GM10847 (cell line): ENCODE results near the gene ZNF316.

Experiments
- POLR2A ChIP-seq: IDR thresholded peaks from 2 replicates; pipeline ENCODE4 v1.6.1; 2011; ENCODE audit not compliant: insufficient read length; ENCODE audit errors: extremely low read depth

The ZNF316 gene

DNA sequence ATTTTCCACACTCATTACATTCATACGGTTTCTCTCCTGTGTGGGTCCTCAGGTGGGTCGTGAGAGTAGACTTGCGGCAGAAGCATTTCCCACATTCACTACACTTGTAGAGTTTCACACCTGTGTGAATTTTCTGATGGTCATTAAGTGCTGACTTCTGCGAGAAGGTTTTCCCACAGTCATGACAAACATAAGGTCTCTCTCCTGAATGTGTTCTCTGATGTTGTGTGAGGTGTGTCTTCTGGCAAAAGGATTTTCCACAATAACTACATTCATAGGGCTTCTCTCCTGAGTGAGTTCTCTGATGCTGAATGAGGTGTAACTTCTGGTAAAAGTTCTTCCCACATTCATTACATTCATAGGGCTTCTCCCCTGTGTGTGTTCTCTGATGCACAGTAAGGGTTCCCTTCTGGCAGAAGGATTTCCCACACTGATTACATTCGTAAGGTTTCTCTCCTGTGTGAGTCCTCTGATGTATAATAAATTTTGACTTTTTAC lies 54.5 kb downstream of the ZNF316 start:
- no peak for TF ChIP-seq POLR2A

DNA sequence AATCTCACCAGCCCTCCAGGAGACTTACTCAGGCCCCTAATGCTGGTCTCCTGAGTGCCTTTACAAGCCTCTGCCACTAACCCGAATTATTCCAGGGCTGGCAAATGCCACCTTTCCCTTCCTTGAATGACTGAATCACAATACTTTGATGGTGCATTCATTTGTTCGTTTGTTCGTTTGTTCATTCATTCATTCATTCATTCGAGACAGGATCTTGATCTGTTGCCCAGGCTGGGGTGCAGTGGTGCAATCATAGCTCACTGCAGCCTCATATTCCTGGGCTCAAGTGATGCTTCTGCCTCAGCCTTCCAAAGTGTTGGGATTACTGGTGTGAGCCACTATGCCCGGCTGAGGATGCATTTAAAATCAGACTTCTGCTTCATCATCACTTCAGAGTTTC lies 63.7 kb downstream of the ZNF316 start:
- TF ChIP-seq POLR2A, result no peak

DNA sequence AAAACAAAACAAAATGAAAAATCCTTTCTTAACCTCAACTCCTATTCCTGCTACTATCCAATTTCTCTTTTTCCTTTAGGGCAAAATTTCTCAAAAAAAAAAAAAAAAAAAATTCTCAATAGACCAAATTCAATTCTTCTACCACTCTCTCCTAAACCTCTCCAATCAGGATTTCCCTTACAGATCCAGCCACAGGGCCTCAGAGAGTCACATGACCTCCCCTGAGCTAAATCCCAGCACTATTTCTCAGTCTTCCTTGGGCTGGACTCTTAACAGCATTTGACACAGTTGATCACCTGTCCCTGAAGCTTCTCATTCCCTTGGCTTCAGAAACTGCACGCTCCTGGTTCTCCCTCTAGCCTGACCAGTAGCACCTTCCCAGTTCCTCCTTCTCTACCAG lies 64.7 kb downstream of the ZNF316 start:
- no peak for TF ChIP-seq POLR2A
